GM19324 (cell line): ENCODE results near the gene TAS2R40.
"Not testable (repeated sequence)": the region's sequence is repeated elsewhere in the genome, so short reads cannot be mapped to it uniquely, and the experiment has no call there.

Experiments
- ATAC-seq: cut with Tn5 transposase; IDR thresholded peaks from one replicate; pipeline ENCODE4 v1.9.1; 2021; ENCODE audit warnings: mild to moderate bottlenecking, moderate library complexity; ENCODE audit not compliant: unreplicated experiment, low FRiP score

The TAS2R40 gene

GRCh38 chr7:143248761-143249354, 27.0 kb downstream of the TAS2R40 start:
- ATAC-seq = no peak

DNA sequence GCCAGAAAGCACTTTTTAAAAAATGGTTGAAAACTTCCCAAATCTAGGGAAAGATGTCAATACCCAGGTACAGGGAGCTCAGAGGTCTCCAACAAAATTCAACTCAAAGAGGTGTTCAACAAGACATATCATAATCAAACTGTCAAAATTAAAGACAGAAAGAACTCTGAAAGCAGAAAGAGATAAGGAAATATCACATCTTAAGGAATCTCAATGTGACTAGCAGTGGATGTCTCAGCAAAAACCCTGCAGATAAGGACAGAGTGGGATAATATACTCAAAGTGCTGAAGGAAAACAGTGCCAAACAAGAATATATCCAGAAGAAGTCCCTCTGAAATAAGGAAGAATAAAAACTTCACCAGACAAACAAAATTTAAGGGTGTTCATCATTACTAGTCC, 28.4 kb downstream of the TAS2R40 start:
- no peak for ATAC-seq

DNA sequence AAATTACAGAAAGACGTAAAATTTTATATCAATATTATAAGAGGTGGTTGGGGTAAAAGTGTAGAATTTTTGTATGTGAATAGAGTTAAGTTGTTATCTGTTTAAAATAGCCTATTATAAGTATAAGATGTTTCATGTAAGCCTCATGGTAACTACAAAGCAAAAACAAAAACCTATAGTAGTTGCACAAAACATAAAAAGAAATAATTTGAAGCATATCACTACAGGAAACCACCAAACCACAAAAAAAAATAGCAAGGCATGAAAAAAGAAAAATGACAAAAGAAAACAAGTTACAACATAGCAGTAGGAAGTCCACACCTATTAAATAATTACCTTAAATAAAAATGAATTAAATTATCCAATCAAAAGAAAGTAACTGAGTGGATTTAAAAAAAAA, 29.0 kb downstream of the TAS2R40 start:
- no peak for ATAC-seq

DNA sequence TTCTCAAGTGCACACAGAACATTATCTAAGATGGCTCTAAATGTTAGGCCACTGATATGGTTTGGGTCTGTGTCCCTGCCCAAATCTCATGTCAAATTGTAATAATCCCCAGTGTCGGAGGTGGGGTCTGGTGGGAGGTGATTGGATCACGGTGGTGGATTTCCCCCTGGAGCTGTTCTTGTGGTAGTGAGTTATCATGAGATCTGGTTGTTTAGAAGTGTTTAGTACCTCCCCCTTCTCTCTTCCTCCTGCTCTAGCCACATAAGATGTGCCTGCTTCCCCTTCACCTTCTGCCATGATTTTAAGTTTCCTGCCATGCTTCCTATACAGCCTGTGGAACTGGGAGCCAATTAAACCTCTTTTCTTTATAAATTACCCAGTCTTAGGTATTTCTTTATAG, 30.2 kb downstream of the TAS2R40 start:
- no peak for ATAC-seq

DNA sequence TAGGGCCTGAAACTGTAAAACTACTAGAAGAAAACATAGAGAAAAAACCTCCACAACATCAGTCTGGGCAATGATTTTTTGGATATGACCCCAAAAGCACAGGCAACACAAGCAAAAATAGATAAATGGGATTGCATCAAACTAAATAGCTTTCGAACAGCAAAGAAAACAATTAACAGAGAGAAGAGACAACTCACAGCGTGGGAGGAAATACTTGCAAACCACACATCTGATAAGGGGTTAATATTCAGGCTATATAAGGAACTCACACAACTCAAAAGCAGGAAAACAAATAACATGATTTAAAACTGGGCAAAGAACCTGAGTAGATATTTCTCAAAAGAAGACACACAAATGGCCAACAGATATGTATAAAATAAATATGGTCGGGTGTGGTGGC, 33.7 kb downstream of the TAS2R40 start:
- no peak for ATAC-seq

- ATAC-seq = no peak
These were observed 34.5 kb downstream of the TAS2R40 start for GRCh38 chr7:143256325-143256724.

- peak; percentile 75 for ATAC-seq
These were observed 35.1 kb downstream of the TAS2R40 start for GRCh38 chr7:143256932-143257331.

GRCh38 chr7:143257501-143257900, 35.7 kb downstream of the TAS2R40 start:
- no peak for ATAC-seq

DNA sequence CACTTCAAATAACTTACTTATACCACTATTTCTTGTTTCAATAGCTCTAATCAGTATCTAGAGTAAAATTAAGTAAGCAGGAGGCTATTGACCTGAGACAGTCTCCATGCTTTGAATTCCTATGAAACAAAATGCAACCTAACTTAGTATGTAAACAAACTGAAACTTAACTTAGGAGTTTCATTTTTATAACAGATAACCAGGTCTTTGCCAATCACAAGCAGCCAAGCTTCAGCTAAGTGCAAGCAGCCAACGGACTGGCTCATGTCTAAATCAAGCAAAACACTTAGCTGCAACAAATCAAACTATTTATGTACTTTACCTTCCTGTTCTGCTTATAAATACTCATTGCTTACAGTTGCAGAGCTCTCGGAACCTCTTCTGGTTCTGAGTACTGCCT, 37.0 kb downstream of the TAS2R40 start:
- no peak for ATAC-seq

- ATAC-seq = no peak
These were observed 37.9 kb downstream of the TAS2R40 start for GRCh38 chr7:143259765-143260164.

DNA sequence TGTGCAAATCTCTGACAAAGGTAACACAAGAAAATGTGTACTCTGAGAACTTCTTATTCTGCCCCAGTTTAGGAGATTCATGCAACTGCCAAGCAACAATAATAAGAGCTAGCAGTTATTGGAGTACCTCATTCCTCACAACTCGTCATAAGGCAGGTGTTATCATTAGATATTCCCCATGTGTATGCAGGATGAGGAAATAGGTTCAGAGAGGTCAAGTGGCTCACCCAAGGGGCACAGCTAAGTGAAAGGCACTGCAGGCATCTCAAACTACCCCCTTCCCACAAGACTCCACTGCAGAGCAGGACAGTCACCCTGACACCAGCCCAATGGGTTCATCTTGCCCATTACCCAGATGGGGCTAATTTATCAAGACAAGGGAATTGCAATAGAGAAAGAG, 40.1 kb downstream of the TAS2R40 start:
- ATAC-seq = no peak

DNA sequence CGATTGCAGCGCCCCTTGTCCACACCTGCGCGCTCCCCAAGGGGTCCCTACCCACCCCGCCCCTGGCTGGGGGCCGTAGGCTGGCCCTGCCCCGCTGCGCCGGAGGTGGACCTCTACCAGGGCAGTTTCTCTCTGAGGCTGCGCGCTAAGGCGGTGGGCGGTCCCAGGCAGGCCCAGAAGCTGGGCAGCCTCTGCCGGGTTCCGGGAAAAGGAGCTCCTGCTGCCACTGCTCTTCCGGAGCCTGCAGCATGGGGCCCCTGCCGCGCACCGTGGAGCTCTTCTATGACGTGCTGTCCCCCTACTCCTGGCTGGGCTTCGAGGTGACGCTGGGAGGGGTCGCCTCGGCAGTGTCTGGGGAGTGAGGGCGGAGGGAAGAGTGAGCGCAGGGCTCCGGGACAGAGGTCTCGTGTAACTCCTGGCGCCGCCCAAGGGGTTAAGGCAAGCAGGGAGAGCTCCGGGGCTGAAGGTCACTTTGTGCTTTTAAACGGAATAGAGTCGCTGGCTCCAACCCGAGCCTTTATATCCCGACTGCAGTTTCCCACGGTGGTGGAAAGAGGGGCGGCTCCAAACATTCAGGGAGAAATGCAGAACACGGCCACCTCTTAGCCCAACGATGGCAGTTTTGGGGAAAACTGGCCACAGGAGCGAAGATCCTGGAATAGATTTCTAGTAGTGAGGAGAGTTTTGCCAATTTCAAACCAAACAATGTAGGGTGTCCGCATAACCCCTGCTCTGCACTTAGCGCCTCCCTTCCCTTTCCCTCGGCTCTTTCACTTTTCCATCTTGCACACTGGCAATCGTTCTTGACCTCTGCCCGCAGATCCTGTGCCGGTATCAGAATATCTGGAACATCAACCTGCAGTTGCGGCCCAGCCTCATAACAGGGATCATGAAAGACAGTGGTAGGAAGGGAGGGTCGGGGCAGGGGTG, 41.7 kb downstream of the TAS2R40 start, which contains the start of gene GSTK1:
Gene GSTK1 (plus strand): TSS at position 176 of the 930 bp plus-strand sequence. CDS start 73 bp downstream, at position 249.
- peak; percentile 99 for ATAC-seq

GRCh38 chr7:143264196-143264568, 42.3 kb downstream of the TAS2R40 start:
- ATAC-seq = not testable (repeated sequence)

- ATAC-seq = no peak
These were observed 43.3 kb downstream of the TAS2R40 start for GRCh38 chr7:143265017-143265693.

DNA sequence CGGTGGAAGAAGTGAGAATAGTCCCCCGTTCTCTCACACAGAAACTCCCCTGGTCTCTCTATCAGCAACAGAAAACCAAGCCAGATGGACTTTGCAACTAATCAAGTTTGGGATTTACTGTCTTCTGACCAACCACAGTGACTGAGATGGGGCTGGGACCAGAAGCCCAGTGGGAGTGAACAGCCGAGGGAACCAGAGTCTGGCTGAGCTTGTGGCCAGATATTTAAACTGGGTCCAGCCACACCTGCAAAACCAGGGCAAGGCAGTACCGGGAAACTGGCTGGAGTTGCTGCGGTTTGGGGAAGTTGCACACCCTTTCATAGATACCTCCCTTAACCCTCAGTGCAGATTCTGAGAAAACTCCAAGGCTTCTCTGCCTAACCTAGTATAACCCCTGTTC, 47.4 kb downstream of the TAS2R40 start:
- no peak for ATAC-seq

DNA sequence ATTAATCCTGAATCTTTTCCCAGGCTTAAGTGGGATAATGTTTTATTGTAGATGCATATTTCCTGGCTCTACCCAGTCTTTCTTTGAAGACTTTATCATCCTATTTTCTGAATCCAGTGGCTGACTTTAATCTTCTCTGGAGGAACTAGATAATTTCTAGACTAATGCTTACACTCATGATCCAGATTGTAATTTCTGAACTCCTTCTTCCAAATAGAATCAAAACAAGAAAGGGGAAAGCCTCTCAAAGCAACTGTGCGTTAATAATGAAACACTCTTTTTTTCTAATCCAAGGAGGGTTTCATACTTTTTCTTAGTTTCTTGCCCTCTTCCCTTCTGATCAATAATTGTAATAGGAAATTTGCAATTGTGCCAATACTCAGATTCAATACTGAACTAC, 49.4 kb downstream of the TAS2R40 start:
- no peak for ATAC-seq
